ENCODE results near the gene GNAI3. TPM values are rescaled to one million over a fixed set of nuclear protein-coding genes. Genes with fewer than 3 reads are reported as not detected.

GNAI3 gene
- total and polyA plus RNA-seq, 8 donors: 1.1 to 3.9 (median 2.8) TPM

DNA sequence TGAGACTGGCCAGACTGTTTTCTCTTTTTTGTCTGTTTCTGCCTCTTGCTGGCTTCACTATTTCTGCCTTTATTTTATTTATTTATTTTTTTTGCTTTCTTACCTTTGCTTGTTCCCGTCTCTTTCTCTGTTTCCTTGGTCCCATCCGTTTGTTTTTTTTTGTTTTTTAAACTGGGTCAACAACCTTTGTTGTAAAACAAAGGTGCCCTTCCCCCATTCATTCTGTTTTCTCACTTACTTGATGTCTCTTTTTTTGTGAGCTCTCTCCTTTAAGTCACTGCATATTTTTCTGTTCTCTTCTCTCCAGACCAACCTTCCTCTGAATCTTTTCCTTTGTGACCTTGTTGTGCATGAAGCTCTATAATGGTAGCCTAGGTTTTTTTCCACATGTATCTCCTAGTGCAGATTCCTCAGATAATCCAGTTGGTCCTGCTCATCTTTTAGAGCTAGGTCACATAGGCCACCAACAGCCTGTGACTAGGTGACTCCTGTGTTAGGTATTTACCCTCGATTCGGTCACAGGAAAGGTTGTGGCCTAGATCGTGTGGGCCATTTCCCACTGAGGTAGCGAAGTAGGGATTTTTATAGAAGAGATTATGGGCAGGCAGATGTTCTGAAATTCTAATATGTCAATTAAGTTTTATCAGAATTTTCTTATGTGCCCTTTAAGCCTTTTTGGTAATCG lies 15.9 kb downstream of the GNAI3 start:
- no peak for DNase-seq
- Histone ChIP-seq H3K4me1 (peaks cover 28 to 76% (median 68%) of the 10 kb centered on the region in 3 donors), H3K27ac (no peak overlapping the region), H3K9me3 (no peaks in the 10 kb centered on the region), H3K27me3 (no peaks in the 10 kb centered on the region), H3K4me3 (no peak overlapping the region), H3K36me3 (no peaks in the 10 kb centered on the region)
- intact Hi-C loops (cut with DNase I): no loop called here
- FAIRE-seq: no peak
- 76 to 79% methylated on average over 7 of the region's 7 CpGs for WGBS, 2 donors
- TF ChIP-seq, protein P1, sequence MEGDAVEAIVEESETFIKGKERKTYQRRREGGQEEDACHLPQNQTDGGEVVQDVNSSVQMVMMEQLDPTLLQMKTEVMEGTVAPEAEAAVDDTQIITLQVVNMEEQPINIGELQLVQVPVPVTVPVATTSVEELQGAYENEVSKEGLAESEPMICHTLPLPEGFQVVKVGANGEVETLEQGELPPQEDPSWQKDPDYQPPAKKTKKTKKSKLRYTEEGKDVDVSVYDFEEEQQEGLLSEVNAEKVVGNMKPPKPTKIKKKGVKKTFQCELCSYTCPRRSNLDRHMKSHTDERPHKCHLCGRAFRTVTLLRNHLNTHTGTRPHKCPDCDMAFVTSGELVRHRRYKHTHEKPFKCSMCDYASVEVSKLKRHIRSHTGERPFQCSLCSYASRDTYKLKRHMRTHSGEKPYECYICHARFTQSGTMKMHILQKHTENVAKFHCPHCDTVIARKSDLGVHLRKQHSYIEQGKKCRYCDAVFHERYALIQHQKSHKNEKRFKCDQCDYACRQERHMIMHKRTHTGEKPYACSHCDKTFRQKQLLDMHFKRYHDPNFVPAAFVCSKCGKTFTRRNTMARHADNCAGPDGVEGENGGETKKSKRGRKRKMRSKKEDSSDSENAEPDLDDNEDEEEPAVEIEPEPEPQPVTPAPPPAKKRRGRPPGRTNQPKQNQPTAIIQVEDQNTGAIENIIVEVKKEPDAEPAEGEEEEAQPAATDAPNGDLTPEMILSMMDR (IDR thresholded peaks at IDR 0.05): no peak
- no peak for ATAC-seq

DNA sequence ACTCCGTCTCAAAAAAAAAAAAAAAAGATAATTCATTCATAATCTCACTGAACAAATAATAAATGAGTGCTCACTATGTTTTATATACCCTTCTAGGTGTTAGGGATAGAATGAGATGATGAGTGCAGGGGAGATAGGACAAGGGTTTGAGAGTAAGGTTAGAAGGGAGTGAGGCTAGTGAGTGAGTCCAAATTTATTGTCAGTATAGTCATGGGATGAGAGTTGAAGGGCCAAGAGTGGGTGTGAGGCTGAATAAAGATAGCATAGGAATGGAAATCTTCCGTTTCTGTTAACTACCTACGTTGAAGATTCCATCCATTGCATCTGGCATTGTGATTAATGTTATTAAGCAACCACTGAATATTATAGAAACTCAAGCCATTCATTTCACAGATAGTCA lies 16.8 kb downstream of the GNAI3 start:
- Histone ChIP-seq H3K27me3 (no peaks in the 10 kb centered on the region), H3K4me3 (no peak overlapping the region), H3K36me3 (no peaks in the 10 kb centered on the region), H3K4me1 (peaks cover 27 to 80% (median 68%) of the 10 kb centered on the region in 3 donors), H3K9me3 (no peaks in the 10 kb centered on the region), H3K27ac (no peak overlapping the region)
- intact Hi-C loops (cut with DNase I): no loop called here
- WGBS, 2 donors: 77 to 80% methylated on average over 3 of the region's 3 CpGs
- no peak for FAIRE-seq
- no peak for ATAC-seq
- TF ChIP-seq, protein P1 (IDR thresholded peaks at IDR 0.05): no peak
- DNase-seq: no peak

DNA sequence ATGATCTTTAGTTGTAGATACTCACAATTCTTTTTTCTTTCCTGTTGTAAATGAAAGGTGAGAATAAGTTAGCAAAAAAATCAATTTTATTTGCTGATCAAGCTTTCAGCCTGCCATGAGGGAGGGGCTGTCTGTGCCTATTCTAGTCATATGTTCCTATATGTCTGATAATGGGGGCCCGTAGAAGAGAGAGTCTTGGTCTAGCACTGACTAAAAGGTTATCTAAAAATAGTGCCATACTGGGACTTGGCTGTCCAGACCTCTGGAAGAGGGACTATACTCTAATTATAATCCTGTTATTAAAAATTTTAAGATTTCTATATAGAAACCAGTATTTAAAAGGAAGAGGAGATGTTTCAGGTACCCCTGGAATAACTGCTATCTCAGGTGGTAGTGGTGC lies 18.6 kb downstream of the GNAI3 start:
- intact Hi-C loops (cut with DNase I): no loop called here
- Histone ChIP-seq H3K36me3 (no peaks in the 10 kb centered on the region), H3K27me3 (no peaks in the 10 kb centered on the region), H3K4me3 (no peak overlapping the region), H3K9me3 (no peaks in the 10 kb centered on the region), H3K27ac (peak overlapping the region in 2 of 4 donors; percentile 24 to 33), H3K4me1 (peaks cover 28 to 77% (median 74%) of the 10 kb centered on the region in 3 donors)
- no peak for ATAC-seq
- DNase-seq: no peak
- TF ChIP-seq, protein P1 (IDR thresholded peaks at IDR 0.05): no peak
- 29 to 31% methylated on average over 1 of the region's 1 CpG for WGBS, 2 donors
- FAIRE-seq: no peak

- FAIRE-seq (peak; percentile 34), ATAC-seq (peak; percentile 57 to 84 (median 82)), DNase-seq (no peak)
- peak overlapping the region in 2 of 4 donors; percentile 2 to 11 for H3K27ac ChIP-seq
- H3K36me3 ChIP-seq: no peaks in the 10 kb centered on the region
- no peak overlapping the region for H3K4me3 ChIP-seq
- H3K4me1 ChIP-seq: peaks cover 28 to 76% (median 70%) of the 10 kb centered on the region in 3 donors
- intact Hi-C loops (cut with DNase I): no loop called here
- TF ChIP-seq, protein P1 (IDR thresholded peaks at IDR 0.05): no peak
- no peaks in the 10 kb centered on the region for H3K27me3 ChIP-seq
- 44 to 56% methylated on average over 4 of the region's 4 CpGs for WGBS, 2 donors
- H3K9me3 ChIP-seq: no peaks in the 10 kb centered on the region
These were observed 19.7 kb downstream of the GNAI3 start for GRCh38 chr1:109567877-109568672.

Measured in pancreas (tissue), 10 donors.